ENCODE measurements around the gene KCNJ6. TPM values are rescaled to one million over a fixed set of nuclear protein-coding genes. Genes with fewer than 3 reads are reported as not detected.

The KCNJ6 gene
- total RNA-seq, 1 experiment from 2014 or later, result not detected

GRCh38 chr21:37849506-37850102 lies 66.7 kb downstream of the KCNJ6 start:
- TF ChIP-seq EZH2 (IDR thresholded peaks at IDR 0.05; ENCODE audit: borderline replicate concordance, low read depth, low read length, poor library complexity, severe bottlenecking), result no peak
- TF ChIP-seq, protein P1, sequence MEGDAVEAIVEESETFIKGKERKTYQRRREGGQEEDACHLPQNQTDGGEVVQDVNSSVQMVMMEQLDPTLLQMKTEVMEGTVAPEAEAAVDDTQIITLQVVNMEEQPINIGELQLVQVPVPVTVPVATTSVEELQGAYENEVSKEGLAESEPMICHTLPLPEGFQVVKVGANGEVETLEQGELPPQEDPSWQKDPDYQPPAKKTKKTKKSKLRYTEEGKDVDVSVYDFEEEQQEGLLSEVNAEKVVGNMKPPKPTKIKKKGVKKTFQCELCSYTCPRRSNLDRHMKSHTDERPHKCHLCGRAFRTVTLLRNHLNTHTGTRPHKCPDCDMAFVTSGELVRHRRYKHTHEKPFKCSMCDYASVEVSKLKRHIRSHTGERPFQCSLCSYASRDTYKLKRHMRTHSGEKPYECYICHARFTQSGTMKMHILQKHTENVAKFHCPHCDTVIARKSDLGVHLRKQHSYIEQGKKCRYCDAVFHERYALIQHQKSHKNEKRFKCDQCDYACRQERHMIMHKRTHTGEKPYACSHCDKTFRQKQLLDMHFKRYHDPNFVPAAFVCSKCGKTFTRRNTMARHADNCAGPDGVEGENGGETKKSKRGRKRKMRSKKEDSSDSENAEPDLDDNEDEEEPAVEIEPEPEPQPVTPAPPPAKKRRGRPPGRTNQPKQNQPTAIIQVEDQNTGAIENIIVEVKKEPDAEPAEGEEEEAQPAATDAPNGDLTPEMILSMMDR (conservative IDR thresholded peaks at IDR 0.05; ENCODE audit: low read depth, low read length), result no peak
- Histone ChIP-seq H3K4me1 (ENCODE audit: insufficient read depth, low read length, poor library complexity, severe bottlenecking) (no peaks in the 10 kb centered on the region), H3K9me3 (ENCODE audit: low read depth, low read length, poor library complexity, severe bottlenecking) (peaks cover 4% of the 10 kb centered on the region), H3K27me3 (replicated peaks; ENCODE audit: insufficient read depth, low read depth, low read length, poor library complexity) (no peaks in the 10 kb centered on the region), H3K27ac (ENCODE audit: low read depth, low read length, poor library complexity, severe bottlenecking) (no peak overlapping the region), H3K36me3 (ENCODE audit: insufficient read depth, low read length, poor library complexity, severe bottlenecking) (no peaks in the 10 kb centered on the region), H3K4me3 (ENCODE audit: low read depth, low read length, poor library complexity, severe bottlenecking) (no peak overlapping the region)
- BruUV-seq (replicated peaks), result no TSS peak
- intact Hi-C loops (cut with micrococcal nuclease; ENCODE audit: unreplicated experiment), result no loop called here
- DNase-seq (ENCODE audit: low spot score), result no peak
- POLR2A ChIA-PET (ENCODE audit: low non-redundant PET), result no interaction called here
- CTCF ChIA-PET, result no interaction called here

DNA sequence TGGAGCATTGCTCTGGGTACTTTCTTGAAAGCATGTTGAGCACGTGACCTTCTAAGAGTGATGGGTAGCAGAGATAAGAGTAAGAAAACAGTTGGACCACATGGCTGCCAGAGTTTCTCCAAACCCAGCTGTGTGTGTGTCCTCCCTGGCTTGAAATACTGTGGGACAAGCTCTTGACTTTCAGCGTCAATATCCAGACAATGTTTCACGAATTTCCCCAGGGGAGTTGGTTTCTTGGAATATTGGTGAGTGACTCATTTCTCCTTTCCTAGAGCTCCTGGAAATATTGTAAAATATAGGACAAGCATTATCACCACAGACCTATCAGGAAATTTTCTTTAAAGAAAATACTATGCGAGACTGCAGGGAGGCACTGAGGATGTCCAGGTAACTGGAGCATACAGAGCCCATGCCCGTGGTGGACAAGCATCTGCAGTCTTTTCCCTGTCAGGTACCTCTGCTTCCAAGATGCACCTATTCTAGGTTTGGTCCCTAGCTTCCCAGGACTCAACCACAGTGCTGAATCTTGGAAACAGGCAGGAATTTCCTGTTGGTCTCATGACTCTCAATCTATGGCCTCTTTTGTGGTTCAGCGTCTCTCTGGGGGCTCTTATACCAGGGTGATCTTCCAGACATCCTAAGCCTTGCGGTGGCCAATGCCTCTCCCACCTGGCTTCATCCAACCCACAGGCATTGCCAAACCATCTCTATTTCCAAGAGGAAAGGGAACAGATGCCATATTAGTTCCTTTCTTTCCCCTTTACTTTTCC lies 67.4 kb downstream of the KCNJ6 start:
- DNase-seq (ENCODE audit: low spot score), result no peak
- CTCF ChIA-PET, result no interaction called here
- no peak overlapping the region for H3K4me3 ChIP-seq (ENCODE audit: low read depth, low read length, poor library complexity, severe bottlenecking)
- H3K36me3 ChIP-seq (ENCODE audit: insufficient read depth, low read length, poor library complexity, severe bottlenecking), result no peaks in the 10 kb centered on the region
- intact Hi-C loops (cut with micrococcal nuclease; ENCODE audit: unreplicated experiment), result no loop called here
- peaks cover 2% of the 10 kb centered on the region for H3K9me3 ChIP-seq (ENCODE audit: low read depth, low read length, poor library complexity, severe bottlenecking)
- no peak overlapping the region for H3K27ac ChIP-seq (ENCODE audit: low read depth, low read length, poor library complexity, severe bottlenecking)
- no peaks in the 10 kb centered on the region for H3K27me3 ChIP-seq (replicated peaks; ENCODE audit: insufficient read depth, low read depth, low read length, poor library complexity)
- no peak for TF ChIP-seq EZH2 (IDR thresholded peaks at IDR 0.05; ENCODE audit: borderline replicate concordance, low read depth, low read length, poor library complexity, severe bottlenecking)
- TF ChIP-seq, protein P1 (conservative IDR thresholded peaks at IDR 0.05; ENCODE audit: low read depth, low read length), result no peak
- H3K4me1 ChIP-seq (ENCODE audit: insufficient read depth, low read length, poor library complexity, severe bottlenecking), result no peaks in the 10 kb centered on the region
- POLR2A ChIA-PET (ENCODE audit: low non-redundant PET), result no interaction called here
- BruUV-seq (replicated peaks), result no TSS peak

GRCh38 chr21:37845535-37845934 lies 70.7 kb downstream of the KCNJ6 start:
- Histone ChIP-seq H3K9me3 (ENCODE audit: low read depth, low read length, poor library complexity, severe bottlenecking) (no peaks in the 10 kb centered on the region), H3K4me3 (ENCODE audit: low read depth, low read length, poor library complexity, severe bottlenecking) (no peak overlapping the region), H3K36me3 (ENCODE audit: insufficient read depth, low read length, poor library complexity, severe bottlenecking) (no peaks in the 10 kb centered on the region), H3K27ac (ENCODE audit: low read depth, low read length, poor library complexity, severe bottlenecking) (no peak overlapping the region), H3K4me1 (ENCODE audit: insufficient read depth, low read length, poor library complexity, severe bottlenecking) (no peaks in the 10 kb centered on the region), H3K27me3 (replicated peaks; ENCODE audit: insufficient read depth, low read depth, low read length, poor library complexity) (peaks cover 5% of the 10 kb centered on the region)
- intact Hi-C loops (cut with micrococcal nuclease; ENCODE audit: unreplicated experiment), result no loop called here
- no peak for DNase-seq (ENCODE audit: low spot score)
- ChIA-PET CTCF (no interaction called here), POLR2A (ENCODE audit: low non-redundant PET) (no interaction called here)
- no peak for TF ChIP-seq EZH2 (IDR thresholded peaks at IDR 0.05; ENCODE audit: borderline replicate concordance, low read depth, low read length, poor library complexity, severe bottlenecking)
- TF ChIP-seq, protein P1 (conservative IDR thresholded peaks at IDR 0.05; ENCODE audit: low read depth, low read length), result no peak
- no TSS peak for BruUV-seq (replicated peaks)

Measured in A673 (cell line).